Measurements from ENCODE around the gene TNIP2.
"Not testable (repeated sequence)": the region's sequence is repeated elsewhere in the genome, so short reads cannot be mapped to it uniquely, and the experiment has no call there.

The TNIP2 gene

GRCh38 chr4:2793586-2794485 lies 37.7 kb upstream of the TNIP2 start:
- DNase-seq (ENCODE audit: low read depth in 2 of 2): peak in 1 of 2 experiments; percentile 55

GRCh38 chr4:2792711-2793585 lies 36.8 kb upstream of the TNIP2 start, which contains the start of gene SH3BP2:
Gene SH3BP2 (plus strand): TSS chr4:2793085. CDS start chr4:2820618, 27,533 bp downstream.
- peak in 1 of 2 experiments; percentile 67 for DNase-seq (ENCODE audit: low read depth in 2 of 2)

- no peak for DNase-seq (ENCODE audit: low read depth in 2 of 2)
Observed at GRCh38 chr4:2792396-2792710, 36.2 kb upstream of the TNIP2 start.

- DNase-seq (ENCODE audit: low read depth in 2 of 2): no peak
Observed at GRCh38 chr4:2791518-2792395, 35.6 kb upstream of the TNIP2 start.

- DNase-seq (ENCODE audit: low read depth in 2 of 2): no peak
Observed at GRCh38 chr4:2790583-2791517, 34.7 kb upstream of the TNIP2 start.

GRCh38 chr4:2789793-2790582 lies 33.9 kb upstream of the TNIP2 start:
- no peak for DNase-seq (ENCODE audit: low read depth in 2 of 2)

GRCh38 chr4:2789351-2789750 lies 33.2 kb upstream of the TNIP2 start:
- no peak for DNase-seq (ENCODE audit: low read depth in 2 of 2)

- no peak for DNase-seq (ENCODE audit: low read depth in 2 of 2)
Observed at GRCh38 chr4:2788532-2789103, 32.5 kb upstream of the TNIP2 start.

GRCh38 chr4:2788101-2788500 lies 32.0 kb upstream of the TNIP2 start:
- no peak for DNase-seq (ENCODE audit: low read depth in 2 of 2)

GRCh38 chr4:2787230-2788100 lies 31.3 kb upstream of the TNIP2 start:
- no peak for DNase-seq (ENCODE audit: low read depth in 2 of 2)

GRCh38 chr4:2786794-2787229 lies 30.7 kb upstream of the TNIP2 start:
- no peak for DNase-seq (ENCODE audit: low read depth in 2 of 2)

- peak; percentile 42 to 54 for DNase-seq (ENCODE audit: low read depth in 2 of 2)
Observed at GRCh38 chr4:2786152-2786671, 30.1 kb upstream of the TNIP2 start.

GRCh38 chr4:2785613-2786012 lies 29.5 kb upstream of the TNIP2 start:
- no peak for DNase-seq (ENCODE audit: low read depth in 2 of 2)

- DNase-seq (ENCODE audit: low read depth in 2 of 2): no peak
Observed at GRCh38 chr4:2783790-2784189, 27.7 kb upstream of the TNIP2 start.

GRCh38 chr4:2781911-2782310 lies 25.8 kb upstream of the TNIP2 start:
- no peak for DNase-seq (ENCODE audit: low read depth in 2 of 2)

GRCh38 chr4:2780643-2781042 lies 24.5 kb upstream of the TNIP2 start:
- not testable (repeated sequence) for DNase-seq (ENCODE audit: low read depth in 2 of 2)

GRCh38 chr4:2771264-2771663 lies 15.1 kb upstream of the TNIP2 start:
- DNase-seq (ENCODE audit: low read depth in 2 of 2): no peak

GRCh38 chr4:2768921-2769336 lies 12.8 kb upstream of the TNIP2 start:
- DNase-seq (ENCODE audit: low read depth in 2 of 2): no peak

All from stimulated activated CD4-positive, alpha-beta T cell treated with anti-CD3 and anti-CD28 coated beads, Interleukin-12 subunit alpha, Interleukin-12 subunit beta, amount 100 ng/mL, for 24 hours (primary cell).